CD4-positive, alpha-beta T cell treated with Interleukin-17A for 4 hours (primary cell): ENCODE results near the gene KNTC1.
"Not testable (repeated sequence)": the region's sequence is repeated elsewhere in the genome, so short reads cannot be mapped to it uniquely, and the experiment has no call there.

ENCODE experiments used
- DNase-seq: peaks from one replicate; pipeline ENCODE4 v3.0.0-alpha.2; 2020; ENCODE audit warnings: mixed read lengths

The KNTC1 gene

DNA sequence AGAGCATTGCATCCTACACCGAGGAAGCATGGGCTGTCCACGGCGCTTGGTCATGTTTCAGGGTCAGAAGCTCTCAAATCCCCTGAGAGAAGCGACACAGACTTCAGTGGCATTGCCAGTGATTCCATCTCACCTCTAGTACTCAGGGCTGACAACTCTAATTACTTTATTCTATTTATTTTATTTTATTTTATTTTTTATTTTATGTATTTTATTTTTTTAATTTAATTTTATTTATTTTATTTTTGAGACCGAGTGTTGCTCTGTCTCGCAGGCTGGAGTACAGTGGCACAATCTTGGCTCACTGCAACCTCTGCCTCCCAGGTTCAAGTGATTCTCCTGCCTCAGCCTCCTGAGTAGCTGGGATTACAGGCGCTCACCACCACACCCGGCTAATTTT is 126.2 kb downstream of the KNTC1 start:
- DNase-seq: not testable (repeated sequence)

DNA sequence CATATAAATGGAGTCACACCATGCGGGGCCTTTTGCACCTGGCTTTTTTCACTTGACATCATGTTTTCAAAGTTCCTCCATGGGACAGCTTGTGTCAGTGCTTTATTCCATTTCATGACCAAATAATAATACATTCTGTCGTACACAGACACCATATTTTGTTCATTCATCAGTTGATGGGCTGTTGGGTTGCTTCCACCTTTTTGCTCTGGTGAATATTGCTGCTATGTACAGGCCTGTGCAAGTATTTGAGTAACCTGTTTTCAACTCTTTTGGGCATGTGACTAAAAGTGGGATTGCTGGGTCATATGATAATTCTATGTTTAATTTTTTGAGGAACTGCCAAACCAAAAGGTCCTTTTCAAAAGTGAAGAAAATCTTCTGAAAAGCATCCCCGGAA is 129.2 kb downstream of the KNTC1 start:
- DNase-seq: no peak

DNA sequence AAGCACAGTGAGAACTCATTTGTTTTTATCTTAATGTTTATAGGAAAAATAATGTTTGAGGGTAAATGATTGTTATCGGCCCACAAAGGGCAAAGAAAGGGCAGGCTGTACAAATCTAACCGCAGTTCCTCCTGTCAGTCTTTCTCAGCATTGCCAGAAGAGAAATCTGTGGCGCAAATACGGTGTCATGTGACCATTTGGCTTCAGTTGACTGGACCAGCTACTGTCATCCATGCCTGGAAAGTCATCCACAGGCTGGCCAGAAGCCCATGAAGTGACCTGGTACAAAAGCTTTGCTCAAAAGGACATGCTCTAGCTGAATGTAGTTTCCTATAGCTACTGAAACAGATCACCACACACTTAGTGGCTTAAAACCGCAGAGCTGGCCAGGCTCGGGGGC is 132.5 kb downstream of the KNTC1 start:
- DNase-seq: no peak

DNA sequence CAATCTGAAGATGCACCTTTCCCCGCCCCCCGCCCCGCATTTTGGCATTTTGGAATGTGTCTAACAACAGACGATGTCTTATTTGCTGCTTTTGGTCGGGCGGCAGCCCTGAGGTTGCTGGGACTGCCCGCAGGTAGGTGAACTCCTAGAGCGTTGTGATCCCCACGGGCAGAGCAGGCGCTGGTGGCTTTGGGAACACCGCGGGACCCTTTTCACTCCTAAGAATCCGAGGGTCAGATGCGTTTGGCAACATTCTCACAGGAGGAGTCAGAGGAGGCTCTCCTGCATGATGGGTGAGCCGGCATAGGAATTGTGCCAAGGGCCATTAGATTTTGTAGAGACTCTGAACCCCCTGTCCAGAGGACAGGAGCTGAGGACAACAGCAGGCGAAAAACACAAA is 134.2 kb downstream of the KNTC1 start:
- no peak for DNase-seq

DNA sequence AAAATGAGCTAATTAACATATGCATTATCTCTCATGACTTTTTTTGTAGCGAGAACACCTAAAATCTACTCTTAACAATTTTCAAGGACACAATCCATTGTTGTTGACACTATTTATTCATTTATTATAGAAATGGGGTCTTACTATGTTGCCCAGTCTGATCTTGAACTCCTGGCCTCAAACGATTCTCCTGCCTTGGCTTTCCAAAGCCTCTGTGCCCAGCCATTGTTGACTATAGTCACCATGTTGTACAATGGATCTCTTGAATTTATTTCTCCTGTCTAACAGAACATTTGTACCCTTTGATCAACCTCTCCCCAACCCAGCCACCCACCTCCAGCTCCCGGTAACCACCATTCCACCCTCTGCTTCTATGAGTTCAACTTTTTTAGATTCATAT is 134.9 kb downstream of the KNTC1 start:
- DNase-seq: no peak

DNA sequence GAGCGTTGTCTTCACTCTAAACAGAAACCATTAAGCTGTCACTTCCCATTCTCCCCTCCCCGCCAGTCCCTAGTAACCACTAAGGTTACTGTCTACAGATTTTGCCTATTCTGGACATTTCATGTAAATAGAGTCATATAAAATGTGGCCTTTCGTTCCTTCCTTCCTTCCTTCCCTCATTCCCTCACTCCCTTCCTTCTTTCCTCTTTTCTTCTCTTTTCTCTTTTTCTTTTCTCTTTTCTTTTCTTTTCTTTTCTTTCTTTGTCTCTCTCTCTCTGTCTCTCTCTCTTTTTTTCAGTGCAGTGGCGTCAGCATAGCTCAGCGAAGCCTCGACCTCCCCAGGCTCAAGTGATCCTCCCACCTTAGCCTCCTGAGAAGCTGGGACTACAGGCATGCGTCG is 138.3 kb downstream of the KNTC1 start:
- no peak for DNase-seq

- DNase-seq: no peak
These were observed 138.7 kb downstream of the KNTC1 start for GRCh38 chr12:122665759-122666158.

DNA sequence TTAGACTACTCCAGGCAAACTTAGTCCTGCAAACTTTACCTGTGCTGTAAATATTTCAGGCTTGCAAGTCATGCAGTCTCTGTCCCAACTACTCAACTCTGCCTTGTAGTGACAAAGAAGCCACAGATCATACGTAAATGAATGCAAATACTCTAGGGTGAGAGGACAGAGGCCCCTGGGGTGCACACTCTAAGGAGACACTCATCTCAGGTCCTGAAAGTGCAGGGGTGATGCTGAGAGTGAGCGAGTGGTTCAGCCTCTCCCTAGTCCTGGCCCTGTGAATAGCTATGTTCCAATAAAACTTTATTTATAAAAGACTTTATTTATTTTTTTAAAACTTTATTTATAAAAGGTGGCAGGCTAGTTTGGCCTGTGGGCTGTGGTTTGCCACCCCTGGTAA is 141.2 kb downstream of the KNTC1 start:
- DNase-seq: no peak

DNA sequence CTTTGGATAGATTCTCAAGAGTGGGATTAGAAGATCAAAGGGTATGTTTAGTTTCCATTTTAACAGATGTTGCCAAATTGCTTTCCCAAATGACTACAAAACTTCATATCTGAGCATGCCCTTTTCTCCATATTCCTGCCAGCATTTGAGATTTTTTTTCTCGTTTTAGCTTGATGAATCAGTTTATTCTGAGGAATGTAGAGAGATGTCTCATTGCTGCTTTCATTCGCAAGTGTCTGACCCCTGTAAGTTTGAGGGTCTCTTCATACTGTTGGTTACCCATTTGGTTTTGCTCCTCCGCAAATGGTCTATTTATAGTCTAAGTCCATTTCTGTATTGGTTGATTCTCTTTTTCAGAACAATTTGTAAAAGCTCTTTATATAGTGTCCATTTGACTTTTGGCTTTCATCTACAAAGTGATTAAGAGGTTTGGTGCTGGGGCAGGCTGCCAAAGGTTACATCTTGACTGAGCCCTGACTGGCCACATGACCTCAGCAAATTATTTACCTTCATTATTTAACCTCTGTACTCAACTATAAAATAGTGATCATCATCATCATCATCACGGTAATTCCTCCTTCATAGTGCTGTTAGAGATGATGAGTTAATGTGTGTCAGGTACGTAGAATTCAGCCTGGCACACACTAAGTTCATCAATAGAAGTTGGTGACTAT is 142.5 kb downstream of the KNTC1 start:
- DNase-seq: no peak

DNA sequence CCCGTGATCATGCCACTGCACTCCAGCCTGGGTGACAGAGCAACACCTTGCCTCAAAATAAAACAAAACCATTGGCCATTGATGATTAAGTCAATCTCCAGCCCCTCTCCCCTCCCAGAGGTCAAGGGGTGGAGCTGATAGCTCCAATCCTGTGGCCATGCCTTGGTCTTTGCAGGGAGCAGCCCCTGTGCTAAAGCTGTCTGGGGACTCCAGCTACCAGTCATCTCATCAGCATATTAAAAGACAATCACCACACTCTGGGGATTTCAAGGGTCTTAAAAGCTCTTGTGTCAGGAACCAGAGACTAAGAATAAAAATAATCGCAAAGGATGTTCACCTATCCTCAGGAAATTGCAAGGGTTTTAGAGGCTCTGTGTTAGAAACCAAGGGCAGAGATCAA is 145.5 kb downstream of the KNTC1 start:
- no peak for DNase-seq
